GM21526 (cell line): ENCODE results near the gene NHLRC4.

Experiments used
- ATAC-seq: cut with Tn5 transposase; IDR thresholded peaks from one replicate; pipeline ENCODE4 v1.9.1; 2021; ENCODE audit warnings: moderate library complexity; ENCODE audit not compliant: unreplicated experiment, low FRiP score

NHLRC4 gene

DNA sequence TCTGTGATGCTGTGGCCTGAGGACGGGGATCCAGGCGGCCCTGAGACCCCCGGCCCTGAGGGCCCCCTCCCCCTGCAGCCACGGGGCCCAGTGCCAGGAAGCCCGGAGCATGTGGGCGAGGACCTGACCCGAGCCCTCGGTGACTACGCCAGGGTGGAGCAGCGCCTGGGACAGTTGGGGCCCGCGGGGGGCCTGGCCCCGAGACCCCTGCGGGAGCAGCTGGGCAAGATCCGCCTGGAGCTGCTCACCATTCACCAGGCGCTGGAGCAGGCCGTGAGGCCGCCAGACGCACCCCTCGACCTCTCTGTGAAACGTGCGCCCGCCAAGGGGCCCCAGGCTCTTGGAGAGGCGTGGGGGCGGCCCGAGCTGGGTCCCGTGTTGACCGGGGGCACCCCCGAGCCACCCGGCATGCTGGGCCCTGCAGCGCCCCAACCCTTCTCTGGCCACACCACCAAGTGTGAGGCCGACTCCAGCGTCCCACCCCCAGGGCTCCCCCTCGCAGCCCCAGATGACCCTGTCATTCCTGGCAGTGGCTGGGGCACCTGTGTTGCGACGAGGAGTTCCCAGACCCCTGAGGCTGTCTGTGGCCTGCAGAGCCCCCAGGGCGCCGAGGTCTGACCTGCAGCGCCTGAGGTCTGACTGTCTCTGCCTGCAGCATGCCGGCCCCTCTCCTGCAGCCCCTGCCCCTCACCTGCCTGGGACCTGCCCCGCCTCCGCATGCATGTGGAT, 2.0 kb upstream of the NHLRC4 start:
- no peak for ATAC-seq

DNA sequence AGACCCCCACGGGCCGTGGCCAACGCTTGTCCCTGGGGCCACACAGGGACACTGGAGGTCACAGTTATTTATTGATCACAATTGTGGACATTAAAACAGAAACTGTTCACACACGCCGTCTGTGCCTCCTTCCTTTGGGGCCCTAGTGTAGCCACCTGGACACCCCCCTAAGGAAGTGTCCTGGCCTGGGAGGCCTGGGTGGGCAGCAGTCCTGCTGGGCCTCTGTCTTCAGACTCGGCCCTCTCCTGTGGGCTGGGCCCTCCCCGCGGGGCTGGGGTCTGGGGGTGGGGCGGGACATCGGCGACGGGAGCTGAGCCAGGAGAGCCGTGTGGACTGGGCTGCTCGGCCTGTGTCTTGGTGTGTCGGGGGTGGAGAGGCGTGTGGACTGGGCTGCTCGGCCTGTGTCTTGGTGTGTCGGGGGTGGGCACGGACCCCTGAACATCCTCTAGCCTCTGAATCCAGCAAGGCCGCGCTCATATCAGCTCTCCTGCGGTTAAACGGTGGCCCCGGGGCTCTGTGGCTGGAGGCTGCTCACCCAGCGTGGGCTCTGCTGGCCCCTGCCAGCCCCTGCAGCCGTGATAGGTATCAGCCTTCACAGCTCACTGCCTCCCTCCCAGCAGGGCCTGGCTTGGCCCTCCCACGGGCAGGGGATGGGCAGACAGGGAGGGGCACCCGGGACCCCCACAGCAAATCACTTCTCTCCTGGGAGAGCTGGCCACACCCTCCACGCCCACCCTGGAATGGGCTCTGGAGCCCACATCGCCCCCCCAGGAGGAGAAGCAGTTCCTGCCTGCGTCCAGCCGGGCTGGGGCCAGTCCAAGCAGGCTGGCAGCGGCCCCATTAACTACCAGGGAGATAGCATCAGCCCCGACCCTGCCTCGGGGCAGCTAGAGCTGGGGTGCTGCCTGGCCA, 1.1 kb upstream of the NHLRC4 start:
- no peak for ATAC-seq

DNA sequence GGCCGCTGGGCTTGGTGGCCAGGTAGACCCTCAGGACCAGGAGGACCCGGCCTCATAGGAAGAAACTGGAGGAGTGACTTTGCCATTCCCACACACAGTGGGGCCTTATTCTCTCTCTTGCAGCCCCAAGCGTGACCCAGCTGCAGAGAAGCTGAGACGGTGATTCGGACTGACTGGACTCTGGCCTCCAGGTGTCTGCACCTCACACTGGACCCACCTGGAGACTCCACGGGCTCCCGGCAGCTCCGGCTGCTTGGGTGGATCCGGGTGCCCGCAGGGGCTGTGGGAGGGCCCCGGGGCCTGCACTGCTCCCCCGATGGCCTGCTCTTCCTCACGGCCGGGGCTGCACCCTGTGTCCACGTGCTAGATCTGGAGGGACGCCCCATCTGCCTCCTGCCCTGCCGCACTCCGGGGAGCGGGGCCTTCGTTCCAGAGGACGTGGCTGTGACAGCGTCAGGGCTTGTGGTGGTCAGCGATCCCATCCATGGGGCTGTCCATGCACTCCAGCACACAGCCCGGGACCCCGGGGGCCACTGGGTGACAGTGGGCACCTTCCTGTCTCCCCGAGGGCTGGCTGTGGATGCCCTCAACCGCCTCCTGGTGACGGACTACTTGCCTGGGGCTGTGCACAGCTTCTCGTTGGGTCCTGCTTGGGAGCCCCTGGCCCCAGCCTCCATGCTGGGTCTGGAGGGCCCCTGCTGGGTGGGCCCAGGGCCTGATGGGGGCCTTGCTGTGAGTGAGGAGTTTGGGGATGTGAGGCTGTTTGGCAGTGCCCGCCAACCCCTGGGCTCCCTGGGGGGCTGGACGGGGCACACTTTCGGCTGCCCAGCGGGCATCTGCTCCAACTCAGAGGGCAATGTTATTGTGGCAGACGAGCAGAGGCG, 810 bp downstream of the NHLRC4 start:
- ATAC-seq, result no peak

DNA sequence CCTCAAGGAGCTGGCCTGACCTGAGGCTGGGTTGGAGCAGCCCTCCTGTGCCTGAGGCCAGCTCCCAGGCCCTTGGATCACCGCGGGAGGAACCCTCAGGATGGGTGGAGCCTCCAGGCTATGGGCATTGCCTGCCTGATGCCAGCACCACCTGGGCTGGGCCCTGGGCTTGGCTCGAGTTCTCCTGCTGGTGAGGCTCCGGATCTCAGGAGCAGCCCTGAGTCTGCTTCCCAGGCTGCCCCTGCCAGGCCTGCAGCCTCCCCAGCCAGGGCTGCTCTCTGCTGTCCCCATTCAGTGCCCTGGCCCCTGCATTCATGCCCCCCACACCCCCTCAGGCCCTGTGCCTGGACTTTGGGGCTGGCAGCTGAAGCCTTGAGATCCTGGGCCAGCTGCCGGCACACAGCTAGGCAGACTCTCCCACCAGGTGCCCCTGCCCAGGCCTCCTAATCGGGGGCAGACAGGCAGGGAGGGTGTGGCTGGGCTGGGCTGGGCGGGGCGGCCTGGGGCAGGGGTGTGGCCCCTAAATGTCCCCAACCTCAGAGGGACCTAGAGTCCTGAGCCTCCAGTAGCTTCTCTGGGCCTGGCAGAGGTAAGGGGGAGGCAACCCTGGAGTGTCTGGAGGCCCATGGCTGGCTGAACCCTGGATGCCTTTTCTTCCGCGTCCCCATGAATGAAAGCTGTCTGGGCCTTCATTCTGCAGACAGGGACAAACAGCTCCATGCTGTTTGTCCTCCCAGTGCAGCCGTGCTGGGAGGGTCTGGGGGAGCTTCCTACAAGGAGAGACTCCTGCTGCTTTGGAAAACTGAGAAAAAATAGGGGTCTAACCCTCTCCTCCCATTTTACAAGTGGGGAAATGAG, 1.8 kb downstream of the NHLRC4 start:
- ATAC-seq, result no peak

DNA sequence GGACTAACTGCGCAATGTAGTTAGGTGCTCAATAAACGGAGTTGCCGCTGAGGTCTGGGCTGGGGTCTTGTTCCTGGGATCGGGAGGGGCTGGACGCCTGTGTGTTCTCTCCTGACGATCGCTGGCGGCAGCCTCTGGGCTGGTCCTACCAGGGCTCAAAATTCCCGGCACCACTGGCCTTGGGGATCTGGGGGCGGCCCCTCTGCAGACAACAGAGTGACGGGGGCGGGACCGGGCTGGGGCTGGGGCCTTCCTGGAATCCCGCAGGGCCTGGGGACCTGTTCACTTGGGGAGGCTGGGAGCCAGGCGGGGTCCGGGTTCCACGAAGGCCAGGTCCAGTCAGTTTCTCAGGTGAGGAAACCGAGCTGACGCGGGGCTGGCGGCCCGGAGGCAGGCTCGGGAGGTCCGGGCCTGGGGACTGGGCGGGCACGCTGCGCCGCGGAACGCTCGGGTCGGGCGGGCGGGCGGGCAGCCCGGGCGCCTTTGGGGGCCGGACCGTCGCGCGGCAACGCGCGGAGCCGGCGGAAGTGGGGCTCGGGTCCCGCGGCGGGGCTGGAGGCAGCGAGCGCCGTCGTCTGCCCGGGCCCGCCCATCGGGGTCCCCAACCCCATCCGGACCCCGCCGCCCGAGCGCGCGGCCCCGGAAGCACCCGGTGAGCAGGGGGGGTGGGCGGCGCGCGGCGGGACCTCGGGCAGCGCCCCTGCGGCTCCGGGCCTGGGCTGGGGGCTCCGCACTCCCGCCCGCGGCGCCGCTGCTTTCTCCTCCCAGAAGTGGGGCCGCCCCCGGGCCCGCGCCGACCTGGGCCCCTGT, 2.8 kb downstream of the NHLRC4 start, which contains the start of gene PIGQ:
Gene PIGQ, plus strand, starts transcription at position 524 of the 810 bp plus-strand sequence. CDS start 4,107 bp downstream, outside the sequence.
- no peak for ATAC-seq

DNA sequence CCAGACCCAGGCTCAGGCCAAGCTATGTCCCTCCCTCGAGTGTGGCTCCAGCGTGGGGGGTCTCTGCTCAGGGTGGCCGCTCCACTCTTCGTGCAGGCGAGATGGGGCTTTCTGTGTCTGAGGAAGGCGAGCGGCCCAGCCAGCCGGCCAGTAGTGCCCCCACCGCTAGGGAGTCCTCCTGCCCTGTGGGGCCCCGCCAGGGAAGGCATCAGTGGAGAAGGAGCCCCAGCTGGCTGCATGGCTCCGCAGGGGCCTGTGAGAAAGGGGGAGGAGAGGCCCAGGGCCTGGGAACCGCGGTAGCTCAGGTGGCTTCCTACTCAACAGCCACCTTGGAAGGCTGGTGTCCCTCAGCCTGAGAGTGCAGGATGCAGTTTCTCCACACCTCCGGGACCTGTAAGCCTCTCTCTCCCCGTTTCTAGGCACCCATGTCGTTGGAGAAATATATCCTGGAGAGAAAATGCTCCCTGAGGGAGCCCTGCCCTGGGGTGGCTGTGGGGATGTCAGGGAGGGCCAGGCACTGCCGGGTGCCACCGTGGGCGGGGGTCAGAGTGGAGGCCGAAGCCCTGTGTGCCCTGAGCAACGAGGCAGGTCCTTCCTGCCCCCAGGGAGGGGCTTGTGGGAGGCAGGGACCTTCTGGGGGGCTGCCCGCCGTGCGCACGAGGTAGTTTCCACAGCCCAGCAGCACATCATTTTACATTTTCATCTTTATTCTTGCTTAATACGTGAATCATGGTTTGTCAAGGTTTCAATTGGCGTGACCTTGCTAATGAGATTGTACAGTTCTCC, 6.3 kb downstream of the NHLRC4 start:
- ATAC-seq, result no peak

DNA sequence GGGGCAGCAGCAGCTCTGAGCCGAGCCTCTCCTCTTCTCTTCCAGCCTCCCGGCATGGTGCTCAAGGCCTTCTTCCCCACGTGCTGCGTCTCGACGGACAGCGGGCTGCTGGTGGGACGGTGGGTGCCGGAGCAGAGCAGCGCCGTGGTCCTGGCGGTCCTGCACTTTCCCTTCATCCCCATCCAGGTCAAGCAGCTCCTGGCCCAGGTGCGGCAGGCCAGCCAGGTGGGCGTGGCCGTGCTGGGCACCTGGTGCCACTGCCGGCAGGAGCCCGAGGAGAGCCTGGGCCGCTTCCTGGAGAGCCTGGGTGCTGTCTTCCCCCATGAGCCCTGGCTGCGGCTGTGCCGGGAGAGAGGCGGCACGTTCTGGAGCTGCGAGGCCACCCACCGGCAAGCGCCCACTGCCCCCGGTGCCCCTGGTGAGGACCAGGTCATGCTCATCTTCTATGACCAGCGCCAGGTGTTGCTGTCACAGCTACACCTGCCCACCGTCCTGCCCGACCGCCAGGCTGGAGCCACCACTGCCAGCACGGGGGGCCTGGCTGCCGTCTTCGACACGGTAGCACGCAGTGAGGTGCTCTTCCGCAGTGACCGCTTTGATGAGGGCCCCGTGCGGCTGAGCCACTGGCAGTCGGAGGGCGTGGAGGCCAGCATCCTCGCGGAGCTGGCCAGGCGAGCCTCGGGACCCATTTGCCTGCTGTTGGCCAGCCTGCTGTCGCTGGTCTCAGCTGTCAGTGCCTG, 7.4 kb downstream of the NHLRC4 start:
- ATAC-seq, result no peak

DNA sequence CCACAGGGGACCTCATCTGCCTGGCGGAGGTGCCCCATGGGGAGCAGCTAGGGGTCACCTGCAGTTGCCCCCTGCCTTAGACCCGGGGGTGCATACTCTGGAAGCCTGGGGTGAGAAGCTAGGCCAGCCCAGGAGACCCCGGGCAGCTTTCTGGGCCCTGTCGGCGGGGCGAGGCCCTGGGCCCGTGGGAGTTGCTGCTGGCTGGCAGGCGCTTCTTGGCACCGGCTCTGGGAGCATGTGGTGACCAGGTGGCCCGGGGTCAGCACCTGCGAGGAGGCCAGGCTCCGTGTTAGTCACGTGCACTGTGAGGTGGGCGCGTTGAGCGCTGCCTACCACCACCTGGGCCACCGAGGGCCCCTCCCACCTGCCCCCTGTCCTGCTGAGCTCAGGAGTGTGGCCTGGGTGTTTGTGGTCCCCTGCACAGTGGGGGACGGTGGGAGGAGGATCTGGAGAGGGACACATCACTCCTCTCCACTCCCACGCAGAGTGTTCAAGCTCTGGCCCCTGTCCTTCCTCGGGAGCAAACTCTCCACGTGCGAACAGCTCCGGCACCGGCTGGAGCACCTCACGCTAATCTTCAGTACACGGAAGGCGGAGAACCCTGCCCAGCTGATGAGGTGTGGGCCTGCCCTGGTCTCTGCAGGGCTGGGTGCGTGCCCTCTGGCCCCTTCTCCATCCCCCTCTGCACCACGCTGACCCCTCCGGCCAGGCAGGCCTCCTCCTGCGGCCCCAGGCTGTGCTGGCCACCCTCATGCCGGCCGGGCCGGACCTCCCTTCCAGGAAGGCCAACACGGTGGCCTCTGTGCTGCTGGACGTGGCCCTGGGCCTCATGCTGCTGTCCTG, 8.8 kb downstream of the NHLRC4 start:
- ATAC-seq, result no peak

DNA sequence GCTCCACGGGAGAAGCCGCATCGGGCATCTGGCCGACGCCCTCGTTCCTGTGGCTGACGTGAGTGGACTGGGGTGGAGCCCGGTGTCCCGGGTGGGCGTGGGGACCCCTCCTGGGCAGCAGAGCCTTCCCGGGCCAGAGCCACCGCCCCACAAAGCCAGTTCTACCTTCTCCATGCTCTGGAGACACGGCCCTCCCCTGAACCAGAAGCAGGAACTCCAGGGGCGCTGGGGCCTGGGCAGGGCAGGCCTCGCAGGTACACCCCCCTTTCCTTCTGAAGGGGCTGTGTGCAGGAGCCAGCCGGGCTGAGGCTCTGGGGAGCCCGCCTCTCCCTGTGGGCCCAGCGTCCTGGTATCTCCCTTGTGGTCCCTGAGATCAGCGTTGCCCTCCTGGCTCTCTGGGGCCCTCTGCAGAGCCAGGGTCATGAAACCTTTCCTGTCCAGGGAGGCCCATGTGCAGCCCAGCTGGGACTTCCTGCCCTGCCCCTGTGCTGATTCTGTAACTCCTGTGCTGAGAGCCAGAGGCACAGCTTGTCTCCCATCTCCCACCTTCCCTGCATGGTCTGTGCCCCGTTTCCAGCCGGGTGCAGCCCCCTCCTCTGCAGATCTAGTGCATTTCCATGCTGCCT, 9.5 kb downstream of the NHLRC4 start:
- ATAC-seq, result no peak

DNA sequence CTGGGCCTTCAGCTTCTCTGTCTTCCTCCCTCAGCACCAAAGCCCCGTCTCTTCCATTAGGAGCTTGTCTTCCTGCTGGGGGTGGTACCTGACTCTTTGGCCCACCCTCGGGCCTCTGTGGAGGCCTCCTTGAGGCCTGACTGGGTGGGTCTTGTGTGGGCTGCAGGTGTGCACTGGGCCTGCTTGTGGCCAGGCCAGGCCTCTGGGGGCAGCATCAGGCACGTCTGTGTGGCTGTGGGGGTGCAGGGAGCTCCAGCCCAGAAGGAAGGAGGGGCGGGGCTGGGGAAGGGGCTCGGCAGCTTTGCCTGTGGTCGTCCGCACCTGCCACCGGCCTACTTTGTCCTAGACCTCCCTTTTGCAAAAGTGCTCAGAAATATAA, 10.0 kb downstream of the NHLRC4 start:
- no peak for ATAC-seq

DNA sequence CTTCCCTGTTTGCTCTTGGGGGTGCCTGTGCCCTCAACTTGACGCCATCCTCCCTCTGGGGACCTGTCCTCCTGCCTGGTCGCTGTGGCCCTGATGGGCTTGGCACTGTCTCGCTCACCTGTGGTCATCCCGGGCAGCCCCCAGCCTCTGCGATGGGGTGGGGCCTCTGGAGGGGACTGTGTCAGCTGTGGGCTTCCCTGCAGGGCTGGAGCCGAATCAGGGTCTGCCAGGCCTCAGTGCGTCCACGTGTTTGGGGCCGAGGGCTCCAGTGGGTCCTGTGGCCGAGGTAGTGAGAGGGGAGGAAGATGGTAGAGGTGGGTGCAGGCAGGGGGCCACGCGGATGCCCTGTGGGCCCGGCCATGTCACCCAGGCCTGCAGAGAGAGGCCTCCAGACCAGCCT, 11.0 kb downstream of the NHLRC4 start:
- no peak for ATAC-seq

DNA sequence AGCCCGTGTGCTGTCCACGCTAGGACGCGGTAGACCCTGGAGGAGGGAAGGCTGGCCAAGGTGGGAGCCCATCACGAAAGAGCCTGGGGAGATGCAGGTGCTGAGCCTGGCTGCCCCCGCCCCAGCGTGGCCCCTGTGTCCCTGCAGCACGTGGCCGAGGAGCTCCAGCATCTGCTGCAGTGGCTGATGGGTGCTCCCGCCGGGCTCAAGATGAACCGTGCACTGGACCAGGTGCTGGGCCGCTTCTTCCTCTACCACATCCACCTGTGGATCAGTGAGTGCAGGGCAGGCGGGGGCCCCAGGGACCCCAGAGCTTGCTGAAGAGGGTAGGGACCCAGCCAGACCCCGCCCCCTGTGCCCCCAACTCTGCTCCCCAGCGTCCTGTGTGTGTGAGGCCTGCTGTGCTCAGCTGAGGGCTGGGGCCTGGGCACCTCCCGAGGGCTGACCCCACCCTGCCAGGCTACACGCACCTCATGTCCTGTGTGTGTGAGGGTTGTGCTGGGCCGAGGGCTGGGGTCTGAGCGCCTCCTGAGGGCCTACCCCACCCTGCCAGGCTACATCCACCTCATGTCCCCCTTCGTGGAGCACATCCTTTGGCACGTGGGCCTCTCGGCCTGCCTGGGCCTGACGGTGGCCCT, 11.5 kb downstream of the NHLRC4 start:
- ATAC-seq, result no peak

DNA sequence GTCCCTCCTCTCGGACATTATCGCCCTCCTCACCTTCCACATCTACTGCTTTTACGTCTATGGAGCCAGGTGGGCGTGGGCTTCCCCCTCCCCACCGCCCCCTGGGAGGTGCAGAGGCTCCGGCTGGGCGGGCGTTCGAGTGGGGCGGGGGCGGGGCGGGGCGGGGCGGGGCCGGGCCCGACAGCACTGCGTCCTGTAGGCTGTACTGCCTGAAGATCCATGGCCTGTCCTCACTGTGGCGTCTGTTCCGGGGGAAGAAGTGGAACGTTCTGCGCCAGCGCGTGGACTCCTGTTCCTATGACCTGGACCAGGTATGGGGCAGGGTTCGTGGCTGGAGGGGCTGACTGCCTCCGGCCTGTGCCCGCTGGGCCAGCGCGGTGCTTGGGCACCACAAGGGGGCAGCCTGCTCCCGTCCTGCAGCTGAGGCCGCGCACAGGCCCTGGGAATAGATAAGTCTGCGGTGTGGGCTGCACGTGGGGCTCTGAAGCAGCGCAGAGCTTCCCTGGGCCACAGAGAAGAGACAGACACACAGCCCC, 12.1 kb downstream of the NHLRC4 start:
- ATAC-seq, result no peak

DNA sequence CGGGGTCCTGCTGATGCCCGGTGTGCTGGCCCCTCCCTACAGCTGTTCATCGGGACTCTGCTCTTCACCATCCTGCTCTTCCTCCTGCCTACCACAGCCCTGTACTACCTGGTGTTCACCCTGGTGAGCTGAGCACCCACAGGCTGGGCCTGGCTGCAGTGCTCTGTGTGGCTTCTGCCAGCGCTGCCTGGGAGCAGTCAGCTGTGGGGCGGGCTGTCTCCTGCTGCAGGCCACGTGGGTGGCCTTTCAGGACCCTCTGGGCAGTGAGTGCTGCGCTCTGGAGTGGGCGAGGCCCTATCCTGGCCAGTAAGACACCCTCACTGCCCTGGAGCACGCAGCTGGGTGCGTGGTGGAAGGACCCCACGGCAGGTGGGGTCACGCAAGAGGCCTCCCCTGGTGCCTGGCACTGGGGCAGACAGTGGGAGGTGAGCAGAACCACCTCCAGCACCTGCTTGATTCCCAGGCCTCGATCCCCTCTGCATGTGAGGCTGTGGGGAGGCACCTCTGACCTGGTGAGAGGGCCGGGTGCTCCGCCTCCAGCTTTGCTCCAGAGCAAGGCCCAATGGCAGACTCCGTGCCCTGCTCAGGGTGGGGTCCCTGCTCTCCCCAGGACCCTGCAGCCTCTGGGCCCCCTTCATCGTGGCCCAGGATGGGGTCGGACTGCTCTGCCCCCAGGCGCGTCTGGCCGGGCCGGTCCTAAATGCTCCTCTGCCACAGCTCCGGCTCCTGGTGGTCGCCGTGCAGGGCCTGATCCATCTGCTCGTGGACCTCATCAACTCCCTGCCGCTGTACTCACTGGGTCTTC, 13.5 kb downstream of the NHLRC4 start:
- ATAC-seq, result no peak
